Measurements from ENCODE around the gene LLCFC1.

LLCFC1 gene

GRCh38 chr7:142913051-142913450, 26.2 kb upstream of the LLCFC1 start:
- no peak for DNase-seq

GRCh38 chr7:142913566-142913965, 25.7 kb upstream of the LLCFC1 start:
- DNase-seq = no peak

GRCh38 chr7:142914121-142914520, 25.2 kb upstream of the LLCFC1 start:
- no peak for DNase-seq

DNA sequence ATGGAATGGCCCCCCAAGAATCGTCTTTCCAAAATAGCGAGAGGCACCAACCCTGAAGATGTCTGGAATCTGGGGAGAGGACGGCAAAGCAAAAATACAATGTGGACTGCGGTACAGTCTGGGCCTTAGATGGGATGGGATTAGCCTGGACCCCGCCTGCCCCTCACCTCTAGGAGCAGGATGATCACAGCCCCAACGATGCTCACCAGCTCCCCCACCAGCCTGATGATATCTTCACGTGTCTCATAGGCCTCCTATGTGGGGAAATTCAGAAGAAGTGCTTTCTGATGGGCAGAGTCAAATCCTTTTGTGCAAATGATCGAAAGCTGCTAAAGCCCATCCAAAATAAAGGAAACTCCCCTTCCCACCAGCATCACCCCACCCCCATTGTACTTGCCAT, 24.0 kb upstream of the LLCFC1 start:
- DNase-seq = no peak

- DNase-seq = no peak
These were observed 22.8 kb upstream of the LLCFC1 start for GRCh38 chr7:142916508-142916907.

DNA sequence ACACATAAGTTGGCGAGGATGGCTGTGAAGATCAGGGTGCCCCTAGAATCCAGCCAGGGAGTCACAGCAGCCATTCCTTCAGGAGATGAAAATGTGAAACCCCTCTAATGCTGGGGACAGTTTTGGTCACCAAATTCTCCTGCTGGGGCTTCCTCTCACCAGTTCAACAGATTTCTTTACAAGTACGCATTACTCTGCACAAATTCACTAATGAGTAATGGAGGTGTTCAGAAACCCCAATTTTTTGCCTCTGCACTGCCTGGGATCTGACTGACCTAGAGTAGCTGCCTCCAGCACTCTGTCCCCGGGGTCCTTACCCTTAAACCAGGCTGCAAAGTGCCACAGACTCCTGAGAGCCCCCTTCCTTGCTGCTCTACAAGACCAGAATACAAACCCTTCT, 21.8 kb upstream of the LLCFC1 start:
- no peak for DNase-seq

GRCh38 chr7:142918901-142919300, 20.4 kb upstream of the LLCFC1 start:
- no peak for DNase-seq

- no peak for DNase-seq
These were observed 19.6 kb upstream of the LLCFC1 start for GRCh38 chr7:142919656-142920055.

DNA sequence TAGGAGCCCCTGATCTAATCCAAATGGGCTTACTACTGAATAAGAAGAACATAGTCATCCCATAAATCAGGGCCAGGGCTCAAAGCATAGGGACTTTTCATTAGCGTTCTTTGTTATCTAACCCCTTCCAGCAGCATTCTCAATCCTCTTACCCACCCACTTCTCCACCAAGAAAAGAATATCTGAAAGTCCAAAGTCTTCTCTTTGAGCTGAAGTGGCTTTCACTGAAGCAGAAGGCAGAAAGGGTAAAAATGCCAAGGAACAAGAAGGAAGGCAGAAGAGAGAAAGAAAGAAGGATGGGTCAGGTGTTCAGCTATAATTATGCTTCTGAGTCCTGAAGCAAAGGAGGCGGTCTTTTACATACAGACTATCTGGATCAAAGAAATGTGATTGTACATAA, 15.9 kb upstream of the LLCFC1 start:
- DNase-seq = no peak

DNA sequence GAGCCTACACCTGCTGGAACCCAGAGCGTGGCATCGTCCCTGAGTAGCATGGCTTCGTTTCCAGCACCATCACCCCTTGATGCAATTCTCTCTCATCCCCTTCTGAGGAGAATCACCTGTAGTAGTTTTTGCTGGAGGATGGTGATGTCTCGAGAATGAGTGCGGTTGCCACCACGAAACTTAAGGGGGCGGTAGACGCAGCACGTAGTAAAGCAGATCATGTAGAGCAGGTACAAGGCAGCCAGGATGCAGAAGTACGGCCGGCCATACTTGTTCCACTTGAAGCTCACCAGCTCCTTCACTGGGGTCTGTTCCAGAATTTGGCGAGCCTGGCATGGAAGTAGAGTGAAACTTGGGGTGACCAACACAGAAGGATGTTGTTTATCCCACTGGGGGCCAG, 13.9 kb upstream of the LLCFC1 start:
- no peak for DNase-seq

- no peak for DNase-seq
These were observed 12.1 kb upstream of the LLCFC1 start for GRCh38 chr7:142927085-142927745.

- no peak for DNase-seq
These were observed 11.3 kb upstream of the LLCFC1 start for GRCh38 chr7:142927949-142928348.

GRCh38 chr7:142930126-142930730, 9.1 kb upstream of the LLCFC1 start:
- DNase-seq = no peak

GRCh38 chr7:142932386-142933091, 6.7 kb upstream of the LLCFC1 start:
- no peak for DNase-seq

DNA sequence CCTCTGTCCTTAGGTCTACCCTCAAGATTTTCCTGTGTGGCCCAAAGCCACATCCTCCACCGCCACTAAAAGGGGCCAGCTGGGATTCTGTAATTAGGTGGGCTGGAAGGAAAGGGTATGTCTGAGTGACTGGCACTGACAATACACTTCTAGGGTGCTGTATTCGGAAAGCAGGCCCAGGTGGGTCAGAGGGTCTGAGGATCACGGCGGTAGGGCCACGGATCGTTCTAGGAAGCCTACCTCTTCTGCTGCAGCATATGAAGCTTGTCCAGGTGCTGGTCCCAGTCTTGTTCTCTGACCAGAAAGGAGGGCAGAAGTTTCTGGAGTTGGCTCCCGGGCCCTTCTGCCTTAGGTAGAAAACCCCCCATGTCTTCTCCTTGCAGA, 6.2 kb upstream of the LLCFC1 start:
- no peak for DNase-seq

DNA sequence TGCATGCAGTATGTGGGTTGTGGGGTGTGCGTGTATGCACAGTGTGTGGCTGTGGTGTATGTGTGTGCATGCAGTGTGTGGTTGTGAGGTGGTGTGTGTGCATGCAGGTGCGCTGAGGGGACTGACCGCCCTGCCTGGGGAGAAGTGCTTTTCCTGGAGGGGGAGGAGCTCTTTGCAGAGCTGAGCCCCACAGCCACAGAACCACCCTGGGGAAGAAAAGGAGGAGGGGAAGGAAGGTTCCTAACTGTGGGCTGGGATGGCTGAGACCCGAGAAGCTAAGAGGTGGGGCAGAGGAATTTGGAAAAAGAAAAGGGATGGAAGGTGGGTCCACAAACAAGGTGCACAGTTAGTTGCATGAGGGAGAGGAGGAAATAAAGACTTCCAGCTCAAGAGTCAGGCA, 5.7 kb upstream of the LLCFC1 start, which contains the start of gene TRPV5:
TRPV5 (minus strand) TSS at position 123 of the 400 bp plus-strand sequence. CDS start 287 bp downstream, outside the sequence.
- DNase-seq = no peak

DNA sequence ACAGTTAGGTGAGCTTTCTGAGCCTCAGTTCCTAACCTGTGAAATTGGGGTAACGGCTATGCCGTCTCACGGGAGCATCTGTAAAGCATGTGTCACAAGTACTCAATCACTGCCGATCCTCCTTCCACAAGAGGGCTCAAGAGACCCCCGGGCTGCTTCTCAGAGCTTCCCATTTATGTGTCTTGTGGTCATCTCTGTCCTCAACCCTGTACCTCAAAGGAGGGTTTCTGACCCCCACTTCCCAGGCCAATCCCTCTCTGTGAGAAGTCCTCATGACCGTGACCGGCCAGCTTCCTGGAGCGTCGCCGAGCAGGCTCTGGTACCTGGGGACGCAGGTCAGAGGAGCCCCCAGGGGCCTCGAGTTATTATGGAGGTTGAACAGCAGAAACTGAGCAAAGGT, 5.2 kb upstream of the LLCFC1 start:
- no peak for DNase-seq

- no peak for DNase-seq
These were observed 3.2 kb upstream of the LLCFC1 start for GRCh38 chr7:142935941-142936565.

- no peak for DNase-seq
These were observed 673 bp upstream of the LLCFC1 start for GRCh38 chr7:142938611-142939010.

DNA sequence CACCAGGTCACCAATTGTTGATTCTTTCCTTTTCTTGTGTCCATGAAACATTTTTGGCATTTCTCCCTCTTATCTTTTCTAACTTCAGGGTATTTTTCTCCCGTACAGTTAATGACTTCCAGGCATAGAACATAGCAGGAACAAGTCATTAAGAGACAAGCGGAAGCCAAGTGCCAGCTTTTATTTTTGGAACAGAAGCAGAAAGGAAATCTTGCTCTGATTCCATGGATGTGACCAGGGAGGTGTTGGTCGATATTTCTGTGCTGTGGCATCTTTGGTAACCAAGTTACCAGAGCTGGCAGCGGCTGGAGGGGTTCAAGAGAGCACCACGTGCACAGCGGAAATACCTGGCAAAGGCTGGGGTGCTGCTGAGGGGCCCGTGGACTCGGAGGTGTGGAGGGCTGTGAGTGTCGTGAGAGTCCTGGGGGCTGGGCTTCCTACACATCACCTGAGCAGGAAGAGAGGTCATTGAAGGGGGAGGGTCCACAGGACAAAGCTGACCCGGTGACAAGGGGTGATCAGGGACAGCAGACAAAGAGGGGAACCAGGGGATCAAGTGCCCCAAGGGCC, 1.8 kb downstream of the LLCFC1 start:
- DNase-seq = no peak

DNA sequence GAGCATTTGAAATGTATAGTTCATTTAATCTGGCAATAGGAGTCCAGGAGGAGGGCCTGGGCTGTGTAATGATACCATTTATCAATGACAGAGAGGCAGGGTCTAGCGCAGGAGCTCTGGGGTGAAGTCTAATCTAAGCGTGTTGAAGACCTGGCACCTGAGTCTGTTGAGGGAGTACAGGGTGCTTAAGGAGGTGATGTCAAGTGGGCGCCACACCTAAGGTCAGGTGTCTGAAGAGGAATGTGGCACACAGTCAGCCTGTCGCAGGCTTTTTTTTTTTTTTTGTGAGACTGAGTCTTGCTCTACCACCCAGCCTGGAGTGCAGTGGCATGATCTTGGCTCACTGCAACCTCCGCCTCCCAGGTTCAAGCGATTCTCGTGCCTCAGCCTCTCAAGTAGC, 2.3 kb downstream of the LLCFC1 start:
- DNase-seq = no peak

DNA sequence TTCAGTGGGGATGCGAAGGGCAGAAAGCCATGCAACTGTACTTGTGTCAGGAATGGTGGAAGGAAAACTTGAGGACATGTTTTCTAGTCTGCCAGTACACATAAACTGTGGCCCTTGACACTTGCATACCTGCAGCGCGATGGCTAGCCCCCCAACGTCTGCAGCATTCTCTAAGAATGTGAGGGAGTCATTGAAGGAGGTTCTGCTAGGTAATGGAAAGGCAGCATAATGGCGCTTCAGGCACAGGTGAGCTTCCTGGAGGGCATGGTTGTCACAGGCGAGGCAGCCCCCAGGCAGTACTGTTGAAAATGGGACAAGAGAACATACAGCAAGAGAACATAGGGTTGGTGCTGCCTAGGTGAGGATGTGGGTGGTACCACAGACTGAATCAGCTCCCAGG, 3.5 kb downstream of the LLCFC1 start:
- no peak for DNase-seq

DNA sequence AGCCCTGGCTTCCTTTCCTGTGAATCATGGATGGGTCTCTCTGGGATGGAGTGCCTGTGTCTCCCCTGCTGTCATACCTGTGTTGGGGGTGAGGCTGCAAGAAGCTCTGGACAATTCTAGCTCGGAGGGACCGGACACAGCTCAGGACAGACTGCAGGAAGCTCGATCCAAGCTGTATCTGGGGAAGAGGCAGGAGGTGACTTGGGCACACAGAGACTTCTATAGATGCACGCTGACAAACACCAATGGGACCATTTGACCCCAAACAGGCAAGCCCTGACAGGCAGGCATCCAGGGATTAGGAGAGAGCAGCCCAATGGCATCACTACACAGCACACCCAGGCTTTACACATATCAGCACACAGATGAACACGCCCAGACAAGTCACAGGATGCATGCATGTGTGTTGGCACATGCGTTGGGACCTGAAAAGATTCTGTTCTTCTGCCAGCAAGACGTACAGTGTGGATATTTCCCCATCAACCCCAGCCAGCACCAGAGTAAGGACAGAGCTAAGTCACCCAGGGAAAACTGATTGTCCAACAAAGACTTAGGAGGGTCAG, 4.5 kb downstream of the LLCFC1 start:
- no peak for DNase-seq

Data from fibroblast of skin of right quadriceps (primary cell).